Spinal cord (tissue), 10 donors: ENCODE measurements around the gene RADIL. TPM values are rescaled to one million over a fixed set of nuclear protein-coding genes. Genes with fewer than 3 reads are reported as not detected.
"Not testable (repeated sequence)": the region's sequence is repeated elsewhere in the genome, so short reads cannot be mapped to it uniquely, and the experiment has no call there.

Experiments
- DNase-seq, 6 donors: peaks; one replicate each; pipeline versions ENCODE4 v3.0.0 to v3.0.0-alpha.2; 2013 to 2015; ENCODE audit warnings: low spot score in 6 of 6, low read depth in 4 of 6
- H3K27ac ChIP-seq: one replicate; pipeline ENCODE4 v1.5.1; 2013; ENCODE audit warnings: low read depth, low read length, control low read depth
- H3K27me3 ChIP-seq: one replicate; pipeline ENCODE4 v1.6.1; 2013; ENCODE audit warnings: low read length; ENCODE audit not compliant: control insufficient read depth, insufficient read depth
- H3K36me3 ChIP-seq: one replicate; pipeline ENCODE4 v1.6.1; 2013; ENCODE audit warnings: low read length; ENCODE audit not compliant: control insufficient read depth, insufficient read depth
- H3K4me1 ChIP-seq: one replicate; pipeline ENCODE4 v1.6.1; 2013; ENCODE audit warnings: low read length; ENCODE audit not compliant: control insufficient read depth, insufficient read depth
- H3K4me3 ChIP-seq: one replicate; pipeline ENCODE4 v1.5.1; 2013; ENCODE audit warnings: low read depth, low read length, control low read depth
- H3K9me3 ChIP-seq: one replicate; pipeline ENCODE4 v1.6.1; 2013; ENCODE audit warnings: low read length; ENCODE audit not compliant: control insufficient read depth, insufficient read depth
- WGBS: methylation state at CpG from one replicate; pipeline ENCODE4 v1.1.5; 2013; ENCODE audit warnings: missing lambda C conversion rate; ENCODE audit not compliant: insufficient coverage; 5-methylcytosine and 5-hydroxymethylcytosine counted together
- polyA plus RNA-seq, 2 donors: library from polyadenylated mRNA; unstranded; fragments of 120-200 nt; gene quantifications; one replicate each; pipeline ENCODE4 v1.2.1, GENCODE V29; 2013; ENCODE audit not compliant: insufficient read length in 2 of 2
- total RNA-seq, 2 donors: library from RNA; depleted of rRNA in 1 of 2; stranded (reverse); fragments of 120-200 nt in 1 of 2; fragments of >200 nt in 1 of 2; gene quantifications; one replicate each; pipeline versions ENCODE4 v1.2.3 to v1.2.4, GENCODE V29; 2013 to 2014
- donor health status: healthy.

The RADIL gene
- total and polyA plus RNA-seq, 4 donors: 4.8 to 23.7 (median 13.2) TPM

GRCh38 chr7:4904346-4904745, 20.8 kb upstream of the RADIL start:
- Histone ChIP-seq H3K4me3 (no peak overlapping the region), H3K27me3 (no peaks in the 10 kb centered on the region), H3K36me3 (peaks cover 42% of the 10 kb centered on the region), H3K27ac (no peak overlapping the region), H3K4me1 (no peaks in the 10 kb centered on the region), H3K9me3 (no peaks in the 10 kb centered on the region)
- no peak for DNase-seq

- H3K27ac ChIP-seq: no peak overlapping the region
- no peaks in the 10 kb centered on the region for H3K36me3 ChIP-seq
- peaks cover 2% of the 10 kb centered on the region for H3K9me3 ChIP-seq
- WGBS: 87% methylated on average over 9 of the region's 11 CpGs
- H3K4me1 ChIP-seq: no peaks in the 10 kb centered on the region
- H3K4me3 ChIP-seq: no peak overlapping the region
- no peak for DNase-seq
- no peaks in the 10 kb centered on the region for H3K27me3 ChIP-seq
Measured at GRCh38 chr7:4895766-4896165, 12.2 kb upstream of the RADIL start.

GRCh38 chr7:4894482-4894881, 11.0 kb upstream of the RADIL start:
- Histone ChIP-seq H3K4me3 (no peak overlapping the region), H3K27me3 (no peaks in the 10 kb centered on the region), H3K36me3 (no peaks in the 10 kb centered on the region), H3K4me1 (no peaks in the 10 kb centered on the region), H3K27ac (no peak overlapping the region), H3K9me3 (peaks cover 2% of the 10 kb centered on the region)
- DNase-seq: no peak
- 89% methylated on average over 9 of the region's 9 CpGs for WGBS

- DNase-seq: no peak
- no peak overlapping the region for H3K4me3 ChIP-seq
- no peaks in the 10 kb centered on the region for H3K4me1 ChIP-seq
- WGBS: 96% methylated on average over 7 of the region's 8 CpGs
- H3K27me3 ChIP-seq: no peaks in the 10 kb centered on the region
- H3K9me3 ChIP-seq: peaks cover 2% of the 10 kb centered on the region
- no peak overlapping the region for H3K27ac ChIP-seq
- no peaks in the 10 kb centered on the region for H3K36me3 ChIP-seq
Measured at GRCh38 chr7:4893929-4894475, 10.5 kb upstream of the RADIL start.

GRCh38 chr7:4893188-4893587, 9.7 kb upstream of the RADIL start:
- WGBS: 100% methylated on average over 2 of the region's 4 CpGs
- H3K27me3 ChIP-seq, H3K4me3 ChIP-seq, DNase-seq, H3K36me3 ChIP-seq, H3K9me3 ChIP-seq, H3K4me1 ChIP-seq, H3K27ac ChIP-seq: not testable (repeated sequence)

- not testable (repeated sequence) for DNase-seq, H3K36me3 ChIP-seq, H3K9me3 ChIP-seq, H3K4me3 ChIP-seq, H3K27me3 ChIP-seq, H3K4me1 ChIP-seq, H3K27ac ChIP-seq
- 89% methylated on average over 1 of the region's 2 CpGs for WGBS
Measured at GRCh38 chr7:4891522-4891921, 8.0 kb upstream of the RADIL start.

- no peak overlapping the region for H3K27ac ChIP-seq
- no peaks in the 10 kb centered on the region for H3K27me3 ChIP-seq
- H3K9me3 ChIP-seq: peaks cover 2% of the 10 kb centered on the region
- H3K36me3 ChIP-seq: no peaks in the 10 kb centered on the region
- no peak overlapping the region for H3K4me3 ChIP-seq
- DNase-seq: no peak
- no CpG with 5 or more reads among the region's 1 CpG for WGBS
- no peaks in the 10 kb centered on the region for H3K4me1 ChIP-seq
Measured at GRCh38 chr7:4889682-4890081, 6.2 kb upstream of the RADIL start.

- Histone ChIP-seq H3K27me3 (no peaks in the 10 kb centered on the region), H3K4me1 (peaks cover 5% of the 10 kb centered on the region), H3K9me3 (no peaks in the 10 kb centered on the region), H3K4me3 (no peak overlapping the region), H3K36me3 (no peaks in the 10 kb centered on the region), H3K27ac (no peak overlapping the region)
- WGBS: 80% methylated on average over 2 of the region's 3 CpGs
- no peak for DNase-seq
Measured at GRCh38 chr7:4888161-4888560, 4.6 kb upstream of the RADIL start.

- H3K4me3 ChIP-seq: no peak overlapping the region
- H3K4me1 ChIP-seq: peaks cover 18% of the 10 kb centered on the region
- no peaks in the 10 kb centered on the region for H3K36me3 ChIP-seq
- H3K9me3 ChIP-seq: no peaks in the 10 kb centered on the region
- no peak for DNase-seq
- 80% methylated on average over 1 of the region's 1 CpG for WGBS
- no peak overlapping the region for H3K27ac ChIP-seq
- H3K27me3 ChIP-seq: no peaks in the 10 kb centered on the region
Measured at GRCh38 chr7:4886671-4887070, 3.2 kb upstream of the RADIL start.

- Histone ChIP-seq H3K27ac (no peak overlapping the region), H3K4me3 (no peak overlapping the region), H3K4me1 (peaks cover 24% of the 10 kb centered on the region), H3K9me3 (no peaks in the 10 kb centered on the region), H3K36me3 (no peaks in the 10 kb centered on the region), H3K27me3 (no peaks in the 10 kb centered on the region)
- DNase-seq: no peak
- 83% methylated on average over 3 of the region's 7 CpGs for WGBS
Measured at GRCh38 chr7:4885317-4885807, 1.8 kb upstream of the RADIL start.
